NT2/D1 (cell line): ENCODE results near the gene BFSP2.

Source experiments
- YY1 ChIP-seq: IDR thresholded peaks from 2 replicates; pipeline ENCODE4 v1.6.1; 2011; ENCODE audit not compliant: insufficient read length, insufficient read depth
- ZNF274 ChIP-seq: IDR thresholded peaks from 2 replicates; pipeline ENCODE4 v1.6.1; 2011; ENCODE audit warnings: mild to moderate bottlenecking, low read depth, low read length

GRCh38 chr3:133390715-133391114, 9.1 kb upstream of the BFSP2 start:
- TF ChIP-seq ZNF274 (no peak), YY1 (no peak)
